Measurements from ENCODE around the gene PBX3. TPM values are rescaled to one million over a fixed set of nuclear protein-coding genes. Genes with fewer than 3 reads are reported as not detected.

PBX3 gene
- total and polyA plus RNA-seq, 9 donors, result 9.1 to 18.5 (median 11.4) TPM

DNA sequence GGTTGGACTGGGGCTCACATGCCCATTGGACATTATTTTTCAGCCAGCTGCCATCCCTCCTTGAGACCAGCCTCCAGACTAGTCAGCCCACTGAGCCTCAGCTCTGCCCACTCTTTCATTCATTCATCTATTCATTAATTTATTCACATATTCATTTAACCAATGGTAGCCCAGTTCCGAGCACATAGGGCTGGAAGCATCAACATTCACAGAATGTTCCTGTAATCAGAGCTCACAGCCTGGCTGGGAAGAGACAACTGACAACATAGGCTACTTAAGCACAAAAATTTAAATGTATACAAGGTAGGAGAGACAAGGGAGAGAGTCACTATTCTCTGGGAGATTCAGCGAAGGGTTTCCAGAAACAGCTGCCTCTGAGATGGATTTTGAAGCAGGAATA is 17.0 kb upstream of the PBX3 start:
- H3K27me3 ChIP-seq (ENCODE audit: control insufficient read depth, insufficient read depth, low read length), result peaks cover 8% of the 10 kb centered on the region
- no peaks in the 10 kb centered on the region for H3K36me3 ChIP-seq (ENCODE audit: control insufficient read depth, insufficient read depth, low read length)
- H3K27ac ChIP-seq (ENCODE audit: low read length), result no peak overlapping the region
- no peak for DNase-seq
- H3K4me1 ChIP-seq (ENCODE audit: control insufficient read depth, insufficient read depth, low read length), result no peaks in the 10 kb centered on the region
- H3K4me3 ChIP-seq (ENCODE audit: low read length), result no peak overlapping the region
- no peaks in the 10 kb centered on the region for H3K9me3 ChIP-seq (replicated peaks; ENCODE audit: control insufficient read depth, low read depth, low read length)
- WGBS (ENCODE audit: insufficient coverage), result 76% methylated on average over 2 of the region's 2 CpGs

DNA sequence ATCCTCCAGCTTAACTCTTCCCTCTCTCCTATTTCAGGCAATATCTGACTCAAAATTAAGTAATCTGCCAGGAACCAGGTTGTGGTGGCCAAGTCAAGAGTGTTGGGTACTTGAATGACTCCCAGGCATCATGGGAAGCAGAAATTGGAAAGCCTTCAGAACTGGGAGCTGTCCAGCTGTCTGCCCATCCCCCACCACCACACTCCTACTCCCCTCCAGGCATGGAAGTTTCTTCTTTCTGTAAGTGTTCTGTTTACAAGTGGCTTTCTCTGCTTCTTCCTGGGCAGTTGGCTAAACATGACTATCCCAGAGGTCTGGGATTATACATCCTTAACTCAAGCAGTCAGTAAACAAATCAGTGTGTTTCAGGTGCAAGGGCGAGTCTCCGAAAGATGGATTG is 14.6 kb upstream of the PBX3 start:
- no peak overlapping the region for H3K27ac ChIP-seq (ENCODE audit: low read length)
- WGBS (ENCODE audit: insufficient coverage), result 83% methylated on average over 2 of the region's 2 CpGs
- no peaks in the 10 kb centered on the region for H3K9me3 ChIP-seq (replicated peaks; ENCODE audit: control insufficient read depth, low read depth, low read length)
- H3K4me3 ChIP-seq (ENCODE audit: low read length), result no peak overlapping the region
- peaks cover 8% of the 10 kb centered on the region for H3K27me3 ChIP-seq (ENCODE audit: control insufficient read depth, insufficient read depth, low read length)
- no peaks in the 10 kb centered on the region for H3K36me3 ChIP-seq (ENCODE audit: control insufficient read depth, insufficient read depth, low read length)
- no peaks in the 10 kb centered on the region for H3K4me1 ChIP-seq (ENCODE audit: control insufficient read depth, insufficient read depth, low read length)
- DNase-seq, result peak; percentile 12

DNA sequence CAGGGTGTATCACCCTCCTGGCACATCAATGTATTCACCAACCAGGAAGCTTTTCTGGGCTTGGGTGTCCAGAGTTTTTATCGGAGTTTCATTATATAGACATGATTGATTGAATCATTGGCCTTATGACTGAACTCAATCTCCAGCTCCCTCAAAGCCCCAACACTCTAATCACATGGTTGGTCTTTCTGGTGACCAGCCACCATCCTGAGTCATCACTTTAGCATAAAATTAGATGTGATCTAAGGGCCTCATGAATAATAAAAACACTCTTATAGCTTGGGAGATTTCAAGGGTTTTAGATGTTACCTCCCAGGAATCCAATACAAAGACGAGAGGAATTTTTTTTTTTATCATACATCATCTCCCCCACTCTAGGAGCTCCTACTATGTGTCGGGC is 7.7 kb upstream of the PBX3 start:
- Histone ChIP-seq H3K4me3 (ENCODE audit: low read length) (no peak overlapping the region), H3K27me3 (ENCODE audit: control insufficient read depth, insufficient read depth, low read length) (peaks cover 6% of the 10 kb centered on the region), H3K4me1 (ENCODE audit: control insufficient read depth, insufficient read depth, low read length) (no peaks in the 10 kb centered on the region), H3K9me3 (replicated peaks; ENCODE audit: control insufficient read depth, low read depth, low read length) (no peaks in the 10 kb centered on the region), H3K36me3 (ENCODE audit: control insufficient read depth, insufficient read depth, low read length) (no peaks in the 10 kb centered on the region), H3K27ac (ENCODE audit: low read length) (no peak overlapping the region)
- no peak for DNase-seq
- WGBS (ENCODE audit: insufficient coverage), result no CpG with 5 or more reads among the region's 3 CpGs

DNA sequence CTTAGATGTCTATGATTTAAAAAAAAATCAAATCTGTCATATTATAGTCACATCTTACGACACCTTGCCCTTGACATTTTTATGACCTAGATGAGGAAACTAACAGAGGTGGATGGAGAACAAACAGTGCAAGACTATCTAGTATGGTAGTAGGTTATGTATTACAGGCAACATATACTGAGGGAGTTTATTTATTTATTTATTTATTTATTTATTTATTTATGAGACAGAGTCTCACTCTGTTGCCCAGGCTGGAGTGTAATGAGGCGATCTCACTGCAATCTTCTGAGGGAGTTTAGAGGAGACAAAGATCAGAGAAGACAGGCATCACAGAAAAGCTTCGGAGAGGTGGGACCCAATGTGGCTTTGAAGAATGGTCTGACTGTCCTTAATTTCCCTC is 4.5 kb upstream of the PBX3 start:
- H3K27me3 ChIP-seq (ENCODE audit: control insufficient read depth, insufficient read depth, low read length), result peaks cover 6% of the 10 kb centered on the region
- WGBS (ENCODE audit: insufficient coverage), result no CpG with 5 or more reads among the region's 3 CpGs
- H3K4me3 ChIP-seq (ENCODE audit: low read length), result no peak overlapping the region
- no peaks in the 10 kb centered on the region for H3K36me3 ChIP-seq (ENCODE audit: control insufficient read depth, insufficient read depth, low read length)
- no peaks in the 10 kb centered on the region for H3K9me3 ChIP-seq (replicated peaks; ENCODE audit: control insufficient read depth, low read depth, low read length)
- peaks cover 9% of the 10 kb centered on the region for H3K4me1 ChIP-seq (ENCODE audit: control insufficient read depth, insufficient read depth, low read length)
- no peak overlapping the region for H3K27ac ChIP-seq (ENCODE audit: low read length)
- DNase-seq, result no peak

DNA sequence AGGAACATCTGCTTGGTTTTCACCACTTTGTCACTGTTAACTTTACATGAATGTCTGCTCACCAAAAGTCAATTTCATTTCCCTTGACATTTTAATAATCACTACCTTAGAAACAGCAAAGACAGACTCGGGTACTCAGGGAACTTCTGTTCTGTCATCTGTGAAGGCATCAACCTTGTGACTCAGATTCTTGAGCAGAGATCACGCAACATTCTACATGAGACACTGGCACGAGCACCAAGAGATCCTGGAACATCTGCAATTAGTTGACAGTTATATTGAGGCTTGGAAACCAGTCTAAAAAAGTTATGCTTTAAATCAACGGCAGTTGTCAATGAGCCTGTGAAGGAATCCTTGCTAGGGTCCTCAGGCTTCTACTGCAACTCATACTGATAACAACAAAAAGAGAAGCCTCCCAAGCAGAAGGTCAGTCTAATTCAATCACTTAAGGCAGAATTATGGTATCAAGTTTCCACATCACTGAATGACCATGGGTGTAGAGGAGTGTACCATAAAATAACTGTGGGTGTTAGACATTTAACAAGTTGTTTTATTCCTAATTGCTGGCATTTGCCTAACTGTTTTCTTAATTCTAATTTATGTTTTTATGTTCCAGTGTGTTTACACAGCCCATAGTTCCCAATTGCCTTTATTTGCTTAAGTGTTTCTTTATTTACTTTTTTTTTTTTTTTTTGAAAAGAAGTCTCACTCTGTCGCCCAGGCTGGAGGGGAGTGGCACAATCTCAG is 3.3 kb upstream of the PBX3 start:
- H3K4me1 ChIP-seq (ENCODE audit: control insufficient read depth, insufficient read depth, low read length), result peaks cover 13% of the 10 kb centered on the region
- no peaks in the 10 kb centered on the region for H3K36me3 ChIP-seq (ENCODE audit: control insufficient read depth, insufficient read depth, low read length)
- no peak for DNase-seq
- no peaks in the 10 kb centered on the region for H3K9me3 ChIP-seq (replicated peaks; ENCODE audit: control insufficient read depth, low read depth, low read length)
- 70% methylated on average over 3 of the region's 5 CpGs for WGBS (ENCODE audit: insufficient coverage)
- H3K27ac ChIP-seq (ENCODE audit: low read length), result no peak overlapping the region
- H3K27me3 ChIP-seq (ENCODE audit: control insufficient read depth, insufficient read depth, low read length), result peaks cover 6% of the 10 kb centered on the region
- H3K4me3 ChIP-seq (ENCODE audit: low read length), result no peak overlapping the region

DNA sequence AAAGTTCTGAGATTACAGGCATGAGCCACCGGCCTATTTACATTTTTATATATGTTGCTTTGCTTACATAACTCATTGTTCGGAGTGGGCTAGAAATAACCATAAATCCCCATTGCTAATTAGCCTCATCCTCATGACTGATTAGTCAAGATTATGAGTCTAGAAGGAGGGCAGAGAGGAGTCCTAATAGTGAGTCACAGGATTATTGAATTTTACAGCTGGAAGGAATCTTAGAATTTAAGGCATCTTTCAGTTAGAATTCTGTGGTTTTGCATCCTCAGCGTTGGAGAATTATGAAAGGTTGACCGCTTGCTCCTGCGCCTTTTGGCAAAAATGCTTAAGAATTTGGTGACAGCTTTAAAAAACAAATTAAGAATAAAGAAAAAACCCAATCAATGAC is 2.6 kb upstream of the PBX3 start:
- WGBS (ENCODE audit: insufficient coverage), result no CpG with 5 or more reads among the region's 5 CpGs

DNA sequence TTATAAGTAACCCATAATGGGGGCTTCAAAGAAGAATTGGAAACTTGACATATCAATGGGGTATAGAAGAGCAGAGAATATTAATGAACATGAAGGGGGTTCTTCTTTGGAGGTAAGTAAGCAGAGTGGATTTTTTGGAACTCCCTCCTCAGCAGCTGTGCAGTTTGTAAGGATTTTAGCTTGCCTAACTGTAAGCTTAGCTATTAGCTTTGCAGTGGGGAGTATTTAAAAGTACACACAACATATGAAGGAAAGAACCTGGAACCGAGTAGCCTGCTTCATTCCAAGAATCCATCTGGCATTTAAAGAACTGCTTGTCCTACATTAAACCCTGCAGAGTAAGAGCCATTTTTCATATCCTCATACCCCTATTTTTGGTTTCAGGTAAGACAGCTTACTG is 2.2 kb upstream of the PBX3 start:
- H3K36me3 ChIP-seq (ENCODE audit: control insufficient read depth, insufficient read depth, low read length), result peaks cover 2% of the 10 kb centered on the region
- peaks cover 6% of the 10 kb centered on the region for H3K27me3 ChIP-seq (ENCODE audit: control insufficient read depth, insufficient read depth, low read length)
- H3K4me3 ChIP-seq (ENCODE audit: low read length), result no peak overlapping the region
- H3K27ac ChIP-seq (ENCODE audit: low read length), result peak overlapping the region; percentile 72
- H3K4me1 ChIP-seq (ENCODE audit: control insufficient read depth, insufficient read depth, low read length), result peaks cover 13% of the 10 kb centered on the region
- peak; percentile 91 for DNase-seq
- WGBS (ENCODE audit: insufficient coverage), result no CpG with 5 or more reads among the region's 1 CpG
- H3K9me3 ChIP-seq (replicated peaks; ENCODE audit: control insufficient read depth, low read depth, low read length), result no peaks in the 10 kb centered on the region

More for the DNA sequence above, 2.6 kb upstream of the PBX3 start:
- DNase-seq, result no peak
- Histone ChIP-seq H3K36me3 (ENCODE audit: control insufficient read depth, insufficient read depth, low read length) (no peaks in the 10 kb centered on the region), H3K4me1 (ENCODE audit: control insufficient read depth, insufficient read depth, low read length) (peaks cover 13% of the 10 kb centered on the region), H3K4me3 (ENCODE audit: low read length) (no peak overlapping the region), H3K27ac (ENCODE audit: low read length) (peak overlapping the region; percentile 1), H3K9me3 (replicated peaks; ENCODE audit: control insufficient read depth, low read depth, low read length) (no peaks in the 10 kb centered on the region), H3K27me3 (ENCODE audit: control insufficient read depth, insufficient read depth, low read length) (peaks cover 6% of the 10 kb centered on the region)

DNA sequence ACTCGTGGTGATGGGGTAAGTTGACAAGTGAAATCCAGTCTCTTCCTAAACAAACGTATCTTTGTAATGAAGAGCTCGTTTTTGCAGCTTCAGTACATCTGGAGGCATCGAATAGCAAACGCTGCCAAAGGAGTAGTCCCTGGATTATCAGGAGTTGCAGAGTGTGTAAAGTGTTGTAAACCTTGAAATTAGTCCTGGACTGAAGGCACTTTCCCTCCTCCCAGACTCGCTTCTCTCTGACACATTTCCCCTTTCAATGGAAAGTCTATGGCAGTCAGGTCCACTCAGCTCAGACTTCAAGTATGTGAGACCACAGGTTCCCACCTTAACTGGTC is 1.5 kb upstream of the PBX3 start:
- 0% methylated on average over 1 of the region's 6 CpGs for WGBS (ENCODE audit: insufficient coverage)
- Histone ChIP-seq H3K27me3 (ENCODE audit: control insufficient read depth, insufficient read depth, low read length) (peaks cover 6% of the 10 kb centered on the region), H3K36me3 (ENCODE audit: control insufficient read depth, insufficient read depth, low read length) (peaks cover 2% of the 10 kb centered on the region), H3K4me1 (ENCODE audit: control insufficient read depth, insufficient read depth, low read length) (peaks cover 13% of the 10 kb centered on the region), H3K27ac (ENCODE audit: low read length) (peak overlapping the region; percentile 72), H3K9me3 (replicated peaks; ENCODE audit: control insufficient read depth, low read depth, low read length) (no peaks in the 10 kb centered on the region), H3K4me3 (ENCODE audit: low read length) (peak overlapping the region; percentile 55)
- DNase-seq, result no peak

DNA sequence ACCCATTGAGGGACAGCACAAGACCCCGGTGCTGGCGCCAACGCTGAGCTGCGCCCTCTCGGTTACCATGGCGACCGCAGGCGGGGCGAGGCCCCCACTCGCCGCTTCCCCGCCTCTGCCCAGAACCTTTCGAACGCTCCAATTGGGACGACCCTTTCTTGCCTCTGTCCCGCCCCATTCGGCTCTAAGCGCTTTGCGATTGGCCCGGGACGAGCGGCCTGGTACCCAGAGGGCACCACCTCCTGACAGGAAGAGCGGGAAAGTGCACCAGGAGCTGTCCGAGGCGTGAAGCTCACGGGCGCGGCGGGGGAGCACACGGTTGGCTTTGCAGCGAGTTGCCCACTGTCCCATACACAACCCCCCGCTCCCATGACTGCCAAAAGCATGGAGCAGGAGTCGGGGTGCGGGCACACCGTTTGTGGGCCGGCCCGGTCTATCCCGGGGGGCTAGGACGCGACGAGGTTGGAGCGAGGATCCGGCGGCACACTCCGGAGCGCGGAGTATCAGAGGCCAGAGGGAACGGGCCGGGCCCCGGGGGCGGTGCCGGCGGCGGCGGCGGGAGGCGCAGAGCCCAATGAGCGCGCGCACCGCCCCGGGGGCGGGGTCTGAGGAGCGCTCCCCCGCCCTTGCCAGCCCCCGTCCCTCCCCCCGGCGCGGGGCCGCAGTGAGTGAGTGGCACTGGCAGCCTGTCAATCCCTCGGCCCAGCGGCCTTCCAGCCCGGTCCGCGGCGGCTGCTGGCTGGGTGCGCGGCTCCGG is 978 bp upstream of the PBX3 start:
- DNase-seq, result peak; percentile 96
- peaks cover 13% of the 10 kb centered on the region for H3K4me1 ChIP-seq (ENCODE audit: control insufficient read depth, insufficient read depth, low read length)
- under 1% methylated on average over 59 of the region's 79 CpGs for WGBS (ENCODE audit: insufficient coverage)
- H3K4me3 ChIP-seq (ENCODE audit: low read length), result peak overlapping the region; percentile 55
- no peaks in the 10 kb centered on the region for H3K9me3 ChIP-seq (replicated peaks; ENCODE audit: control insufficient read depth, low read depth, low read length)
- peaks cover 2% of the 10 kb centered on the region for H3K36me3 ChIP-seq (ENCODE audit: control insufficient read depth, insufficient read depth, low read length)
- peak overlapping the region; percentile 72 for H3K27ac ChIP-seq (ENCODE audit: low read length)
- peaks cover 6% of the 10 kb centered on the region for H3K27me3 ChIP-seq (ENCODE audit: control insufficient read depth, insufficient read depth, low read length)

DNA sequence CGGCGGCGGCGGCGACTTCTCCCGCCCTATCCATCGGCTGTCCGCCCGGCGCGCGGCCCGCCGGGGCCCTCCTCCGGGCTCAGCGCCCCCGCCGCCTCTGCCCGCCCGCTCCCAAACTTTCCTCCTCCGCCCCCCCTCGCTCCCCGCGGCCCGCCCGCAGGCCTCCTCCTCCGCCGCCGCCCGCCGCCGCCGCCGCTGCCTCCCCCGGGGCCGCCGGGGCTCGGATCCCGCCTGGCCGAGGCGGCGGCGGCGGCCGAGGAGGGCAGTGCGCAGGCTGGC is 460 bp upstream of the PBX3 start:
- Histone ChIP-seq H3K4me3 (ENCODE audit: low read length) (no peak overlapping the region), H3K4me1 (ENCODE audit: control insufficient read depth, insufficient read depth, low read length) (peaks cover 13% of the 10 kb centered on the region), H3K27me3 (ENCODE audit: control insufficient read depth, insufficient read depth, low read length) (peaks cover 4% of the 10 kb centered on the region), H3K36me3 (ENCODE audit: control insufficient read depth, insufficient read depth, low read length) (peaks cover 2% of the 10 kb centered on the region), H3K27ac (ENCODE audit: low read length) (no peak overlapping the region), H3K9me3 (replicated peaks; ENCODE audit: control insufficient read depth, low read depth, low read length) (no peaks in the 10 kb centered on the region)
- under 1% methylated on average over 46 of the region's 46 CpGs for WGBS (ENCODE audit: insufficient coverage)
- no peak for DNase-seq
